Common myeloid progenitor, CD34-positive (primary cell): Measurements from ENCODE around the gene PCDH9.

Experiments used
- CTCF ChIA-PET: fragments of 350-600 bp; sonication (Branson Sonifier 250); formaldehyde crosslinking; loops from one replicate; lab custom pipeline; 2021; ENCODE audit warnings: antibody characterized with exemption; lab: Charles Lee
- POLR2A ChIA-PET: fragments of 350-600 bp; sonication (Branson Sonifier 250); formaldehyde crosslinking; loops from one replicate; lab custom pipeline; 2021; ENCODE audit warnings: antibody characterized with exemption; lab: Charles Lee
- DNase-seq, 3 donors: peaks; one replicate each; pipeline versions ENCODE4 v3.0.0 to v3.0.0-alpha.2; 2013
- H3K27ac ChIP-seq, 2 experiments: 1 replicate in 1 of 2; 2 replicates in 1 of 2; pipeline ENCODE4 v1.7.0; 2013; ENCODE audit warnings: inconsistent platforms in 2 of 2, low read length in 2 of 2, mild to moderate bottlenecking in 2 of 2, low read depth in 1 of 2, moderate library complexity in 1 of 2; ENCODE audit not compliant: severe bottlenecking in 2 of 2, insufficient read depth in 1 of 2, poor library complexity in 1 of 2
- H3K27me3 ChIP-seq, 5 experiments: replicated peaks in 2 of 5; 1 replicate in 3 of 5; 2 replicates in 2 of 5; pipeline versions ENCODE4 v1.6.1 to v1.7.0; 2013; ENCODE audit warnings: low read length in 4 of 5, mild to moderate bottlenecking in 2 of 5, moderate library complexity in 2 of 5, inconsistent platforms in 1 of 5; ENCODE audit not compliant: insufficient read depth in 5 of 5, control insufficient read depth in 4 of 5
- H3K36me3 ChIP-seq, 4 experiments: 1 replicate in 2 of 4; 2 replicates in 2 of 4; pipeline versions ENCODE4 v1.6.1 to v1.7.0; 2013; ENCODE audit warnings: low read length in 3 of 4, control low read depth in 1 of 4, mild to moderate bottlenecking in 1 of 4; ENCODE audit not compliant: control insufficient read depth in 4 of 4, insufficient read depth in 4 of 4
- H3K4me1 ChIP-seq, 4 experiments: 1 replicate in 3 of 4; 2 replicates in 1 of 4; pipeline versions ENCODE4 v1.6.1 to v1.7.1; 2013; ENCODE audit warnings: low read length in 3 of 4, mild to moderate bottlenecking in 3 of 4, control low read depth in 1 of 4, inconsistent platforms in 1 of 4, moderate library complexity in 1 of 4; ENCODE audit not compliant: control insufficient read depth in 4 of 4, insufficient read depth in 4 of 4; ENCODE audit errors: control extremely low read depth in 1 of 4
- H3K4me3 ChIP-seq, 7 experiments: 1 replicate in 4 of 7; 2 replicates in 3 of 7; pipeline versions ENCODE4 v1.5.1 to v1.7.0; 2013; ENCODE audit warnings: mild to moderate bottlenecking in 7 of 7, low read length in 6 of 7, moderate library complexity in 6 of 7, inconsistent platforms in 2 of 7, low read depth in 2 of 7, control low read depth in 1 of 7; ENCODE audit not compliant: insufficient read depth in 4 of 7, control insufficient read depth in 1 of 7; ENCODE audit errors: extremely low read depth in 1 of 7
- H3K9me3 ChIP-seq, 5 experiments: 1 replicate in 4 of 5; 2 replicates in 1 of 5; pipeline versions ENCODE4 v1.6.1 to v1.7.1; 2013; ENCODE audit warnings: low read length in 4 of 5, mild to moderate bottlenecking in 2 of 5, inconsistent platforms in 1 of 5, low read depth in 1 of 5, moderate library complexity in 1 of 5; ENCODE audit not compliant: control insufficient read depth in 4 of 5, insufficient read depth in 2 of 5; ENCODE audit errors: control extremely low read depth in 1 of 5
- WGBS: methylation state at CpG from one replicate; pipeline ENCODE4 v1.1.5; 2013; ENCODE audit not compliant: insufficient coverage; 5-methylcytosine and 5-hydroxymethylcytosine counted together

Gene PCDH9

GRCh38 chr13:67134417-67135129 is 95.6 kb downstream of the PCDH9 start:
- peak overlapping the region; percentile 56 to 70 for H3K27ac ChIP-seq
- POLR2A ChIA-PET: interaction anchor here (0.6 kb wide), 1 partner anchor 17 kb away, joined by 3 read pairs; no protein-coding TSS in a partner anchor
- CTCF ChIA-PET: interaction anchor here (1.0 kb wide), 1 partner anchor 12 kb away, joined by 3 read pairs; no protein-coding TSS in a partner anchor

GRCh38 chr13:67133476-67133875 is 96.7 kb downstream of the PCDH9 start:
- Histone ChIP-seq H3K27me3 (no peaks in the 10 kb centered on the region), H3K4me3 (no peak overlapping the region), H3K9me3 (no peaks in the 10 kb centered on the region), H3K4me1 (peaks cover 0 to 3% (median 0%) of the 10 kb centered on the region in 4 experiments), H3K36me3 (no peaks in the 10 kb centered on the region), H3K27ac (no peak overlapping the region)
- WGBS: no CpG with 5 or more reads among the region's 1 CpG
- no peak for DNase-seq
- ChIA-PET POLR2A (no interaction called here), CTCF (no interaction called here)

More at GRCh38 chr13:67134417-67135129, 95.6 kb downstream of the PCDH9 start:
- Histone ChIP-seq H3K4me3 (peak overlapping the region in 6 of 7 experiments; percentile 21 to 76 (median 56)), H3K4me1 (peaks cover 0 to 3% (median 0%) of the 10 kb centered on the region in 4 experiments), H3K27me3 (no peaks in the 10 kb centered on the region), H3K9me3 (no peaks in the 10 kb centered on the region), H3K36me3 (no peaks in the 10 kb centered on the region)
- DNase-seq: peak; percentile 6 to 39 (median 22)
- 13% methylated on average over 1 of the region's 7 CpGs for whole genome bisulfite sequencing

- Histone ChIP-seq H3K9me3 (no peaks in the 10 kb centered on the region), H3K36me3 (no peaks in the 10 kb centered on the region), H3K4me3 (no peak overlapping the region), H3K4me1 (peaks cover 0 to 3% (median 0%) of the 10 kb centered on the region in 4 experiments), H3K27ac (no peak overlapping the region), H3K27me3 (no peaks in the 10 kb centered on the region)
- WGBS: no CpG with 5 or more reads among the region's 1 CpG
- POLR2A ChIA-PET: no interaction called here
- no peak for DNase-seq
- CTCF ChIA-PET: no interaction called here
Observed at GRCh38 chr13:67131393-67131792, 98.7 kb downstream of the PCDH9 start.

- 100% methylated on average over 3 of the region's 5 CpGs for WGBS
- Histone ChIP-seq H3K36me3 (no peaks in the 10 kb centered on the region), H3K9me3 (no peaks in the 10 kb centered on the region), H3K27ac (no peak overlapping the region), H3K4me3 (no peak overlapping the region), H3K4me1 (peaks cover 0 to 3% (median 0%) of the 10 kb centered on the region in 4 experiments), H3K27me3 (no peaks in the 10 kb centered on the region)
- ChIA-PET POLR2A (no interaction called here), CTCF (no interaction called here)
- no peak for DNase-seq
Observed at GRCh38 chr13:67130444-67130843, 99.7 kb downstream of the PCDH9 start.

- H3K36me3 ChIP-seq: no peaks in the 10 kb centered on the region
- ChIA-PET CTCF (no interaction called here), POLR2A (no interaction called here)
- no peaks in the 10 kb centered on the region for H3K4me1 ChIP-seq
- no peak for DNase-seq
- no peak overlapping the region for H3K4me3 ChIP-seq
- no CpG with 5 or more reads among the region's 3 CpGs for WGBS
- H3K9me3 ChIP-seq: no peaks in the 10 kb centered on the region
- no peak overlapping the region for H3K27ac ChIP-seq
- H3K27me3 ChIP-seq: no peaks in the 10 kb centered on the region
Observed at GRCh38 chr13:67128136-67128535, 102.0 kb downstream of the PCDH9 start.

- POLR2A ChIA-PET: no interaction called here
- Histone ChIP-seq H3K4me3 (no peak overlapping the region), H3K36me3 (no peaks in the 10 kb centered on the region), H3K4me1 (no peaks in the 10 kb centered on the region), H3K27ac (no peak overlapping the region), H3K27me3 (no peaks in the 10 kb centered on the region), H3K9me3 (no peaks in the 10 kb centered on the region)
- CTCF ChIA-PET: no interaction called here
- no peak for DNase-seq
Observed at GRCh38 chr13:67125681-67126080, 104.5 kb downstream of the PCDH9 start.

GRCh38 chr13:67123165-67123564 is 107.0 kb downstream of the PCDH9 start:
- Histone ChIP-seq H3K36me3 (no peaks in the 10 kb centered on the region), H3K4me1 (no peaks in the 10 kb centered on the region), H3K27ac (no peak overlapping the region), H3K9me3 (no peaks in the 10 kb centered on the region), H3K27me3 (no peaks in the 10 kb centered on the region), H3K4me3 (no peak overlapping the region)
- POLR2A ChIA-PET: no interaction called here
- WGBS: 72% methylated on average over 2 of the region's 3 CpGs
- CTCF ChIA-PET: interaction anchor here (0.6 kb wide), 1 partner anchor 12 kb away, joined by 3 read pairs; no protein-coding TSS in a partner anchor
- DNase-seq: no peak
